Measurements from ENCODE around the gene RPRD1B.

RPRD1B gene

GRCh38 chr20:38134427-38135270 is 101.1 kb downstream of the RPRD1B start:
- TF ChIP-seq, protein P1, sequence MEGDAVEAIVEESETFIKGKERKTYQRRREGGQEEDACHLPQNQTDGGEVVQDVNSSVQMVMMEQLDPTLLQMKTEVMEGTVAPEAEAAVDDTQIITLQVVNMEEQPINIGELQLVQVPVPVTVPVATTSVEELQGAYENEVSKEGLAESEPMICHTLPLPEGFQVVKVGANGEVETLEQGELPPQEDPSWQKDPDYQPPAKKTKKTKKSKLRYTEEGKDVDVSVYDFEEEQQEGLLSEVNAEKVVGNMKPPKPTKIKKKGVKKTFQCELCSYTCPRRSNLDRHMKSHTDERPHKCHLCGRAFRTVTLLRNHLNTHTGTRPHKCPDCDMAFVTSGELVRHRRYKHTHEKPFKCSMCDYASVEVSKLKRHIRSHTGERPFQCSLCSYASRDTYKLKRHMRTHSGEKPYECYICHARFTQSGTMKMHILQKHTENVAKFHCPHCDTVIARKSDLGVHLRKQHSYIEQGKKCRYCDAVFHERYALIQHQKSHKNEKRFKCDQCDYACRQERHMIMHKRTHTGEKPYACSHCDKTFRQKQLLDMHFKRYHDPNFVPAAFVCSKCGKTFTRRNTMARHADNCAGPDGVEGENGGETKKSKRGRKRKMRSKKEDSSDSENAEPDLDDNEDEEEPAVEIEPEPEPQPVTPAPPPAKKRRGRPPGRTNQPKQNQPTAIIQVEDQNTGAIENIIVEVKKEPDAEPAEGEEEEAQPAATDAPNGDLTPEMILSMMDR (conservative IDR thresholded peaks at IDR 0.05; ENCODE audit: low read depth, low read length): no peak
- DNase-seq (ENCODE audit: low read depth): peak; percentile 93
- H3K4me3 ChIP-seq (ENCODE audit: low read depth, low read length): no peak overlapping the region

GRCh38 chr20:38135271-38135650 is 101.7 kb downstream of the RPRD1B start:
- peak; percentile 50 for DNase-seq (ENCODE audit: low read depth)
- no peak overlapping the region for H3K4me3 ChIP-seq (ENCODE audit: low read depth, low read length)
- TF ChIP-seq, protein P1 (conservative IDR thresholded peaks at IDR 0.05; ENCODE audit: low read depth, low read length): no peak

GRCh38 chr20:38135651-38136420 is 102.3 kb downstream of the RPRD1B start:
- H3K4me3 ChIP-seq (ENCODE audit: low read depth, low read length): no peak overlapping the region

DNA sequence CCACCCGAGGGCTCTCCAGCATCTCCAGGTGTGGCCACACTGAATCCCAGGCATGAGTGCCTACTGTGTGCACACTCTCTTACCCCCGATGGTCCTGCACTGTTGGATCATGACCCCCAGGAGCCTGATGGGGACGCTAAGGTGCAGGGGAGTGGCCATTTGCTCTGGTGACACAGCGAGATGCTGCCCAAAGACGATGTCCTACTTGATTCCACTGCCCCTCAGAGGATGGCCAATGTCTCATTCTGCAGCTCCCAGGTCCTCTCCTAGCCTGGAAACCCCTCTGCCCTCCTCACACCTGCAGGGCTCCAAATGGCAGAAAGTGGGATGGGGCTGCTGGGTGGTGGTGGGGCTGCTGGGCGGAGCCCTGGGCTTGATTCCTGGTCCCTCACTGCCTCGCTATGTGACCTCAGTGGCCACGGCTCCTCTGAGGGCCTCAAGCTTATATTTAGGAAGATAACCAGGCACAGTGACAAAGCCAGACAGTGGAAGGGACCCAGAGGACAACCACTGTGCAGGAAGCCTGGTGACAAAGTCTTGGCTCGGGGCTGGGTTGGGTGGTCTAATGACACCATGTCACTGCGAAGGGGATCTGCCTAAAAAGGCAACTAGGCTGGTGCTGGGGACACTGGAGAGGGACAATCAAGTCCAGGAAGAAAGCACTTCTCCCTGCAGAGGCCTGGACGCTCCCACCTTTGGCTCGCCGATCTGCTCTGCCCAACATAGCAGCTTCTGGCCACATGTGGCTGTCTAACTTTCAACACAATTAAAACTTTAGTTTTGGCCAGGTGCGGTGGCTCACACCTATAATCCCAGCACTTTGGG is 103.1 kb downstream of the RPRD1B start:
- H3K4me3 ChIP-seq (ENCODE audit: low read depth, low read length): no peak overlapping the region
- DNase-seq (ENCODE audit: low read depth): no peak
- TF ChIP-seq, protein P1 (conservative IDR thresholded peaks at IDR 0.05; ENCODE audit: low read depth, low read length): no peak

More at GRCh38 chr20:38135651-38136420, 102.3 kb downstream of the RPRD1B start:
- DNase-seq (ENCODE audit: low read depth): no peak
- TF ChIP-seq, protein P1 (conservative IDR thresholded peaks at IDR 0.05; ENCODE audit: low read depth, low read length): no peak

DNA sequence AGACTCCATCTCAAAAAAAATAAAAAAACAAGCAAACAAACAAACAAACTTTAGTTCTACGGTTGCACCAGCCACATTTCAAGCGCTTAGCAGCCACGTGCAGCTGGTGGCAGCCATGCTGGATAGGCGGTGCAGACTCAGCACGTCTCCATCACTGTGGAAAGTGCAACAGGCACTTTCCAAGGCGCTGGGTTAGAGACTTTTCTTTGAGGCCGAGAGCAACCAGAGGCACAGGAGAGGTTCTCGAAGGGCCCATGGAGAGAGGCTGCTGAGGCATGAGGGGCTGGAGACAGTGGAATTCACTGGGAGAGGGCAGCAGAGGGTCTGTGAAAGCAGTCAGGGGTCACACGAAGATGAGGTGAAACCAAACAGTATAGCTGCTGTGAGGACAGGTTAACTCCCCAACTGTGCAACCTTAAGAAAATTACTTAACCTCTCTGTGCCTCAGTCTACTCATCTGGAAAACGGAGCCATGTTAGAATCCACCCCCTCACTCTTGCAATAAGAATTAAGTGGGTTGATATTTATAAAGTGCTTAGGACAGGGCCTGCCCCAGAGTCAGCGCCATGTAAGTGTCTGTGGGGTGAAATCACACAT is 104.0 kb downstream of the RPRD1B start:
- no peak for DNase-seq (ENCODE audit: low read depth)
- H3K4me3 ChIP-seq (ENCODE audit: low read depth, low read length): no peak overlapping the region

More for the DNA sequence above, 104.0 kb downstream of the RPRD1B start:
- TF ChIP-seq, protein P1 (conservative IDR thresholded peaks at IDR 0.05; ENCODE audit: low read depth, low read length): no peak

Measured in choroid plexus epithelial cell (primary cell).